Vagina (tissue), 2 donors: ENCODE results near the gene MPRIP. TPM values are rescaled to one million over a fixed set of nuclear protein-coding genes. Genes with fewer than 3 reads are reported as not detected.

Experiments
- DNase-seq, 2 donors: peaks; one replicate each; pipeline ENCODE4 v3.0.0-alpha.2; 2017; ENCODE audit errors: extremely low spot score in 2 of 2
- H3K27ac ChIP-seq: fragments of 200-600 bp; sonication (generic); one replicate; pipeline ENCODE4 v1.5.1; 2019
- H3K27me3 ChIP-seq: fragments of 200-600 bp; sonication (generic); one replicate; pipeline ENCODE4 v1.5.1; 2019
- H3K36me3 ChIP-seq, 2 donors: fragments of 200-600 bp; sonication (generic); one replicate each; pipeline ENCODE4 v1.5.1; 2017 to 2019
- H3K4me1 ChIP-seq: fragments of 200-600 bp; sonication (generic); one replicate; pipeline ENCODE4 v1.5.1; 2019
- H3K4me3 ChIP-seq, 2 donors: fragments of 200-600 bp; sonication (generic); 1 replicate in 1 of 2; 2 replicates in 1 of 2; pipeline ENCODE4 v1.5.1; 2016 to 2019
- H3K9me3 ChIP-seq: fragments of 200-600 bp; sonication (generic); one replicate; pipeline ENCODE4 v1.5.1; 2019
- POLR2A ChIP-seq, 2 donors: fragments of 450-650 bp; IDR thresholded peaks; one replicate each; pipeline ENCODE4 v1.6.1; 2017; ENCODE audit warnings: antibody characterized with exemption in 2 of 2, mild to moderate bottlenecking in 2 of 2, moderate library complexity in 2 of 2
- POLR2AphosphoS5 ChIP-seq, 2 donors: sonication (generic); formaldehyde crosslinking; IDR thresholded peaks; one replicate each; pipeline ENCODE4 v1.9.0; 2017; ENCODE audit warnings: antibody characterized with exemption in 2 of 2, mild to moderate bottlenecking in 2 of 2, low read depth in 1 of 2; ENCODE audit not compliant: insufficient read depth in 1 of 2
- intact Hi-C: fragments of 100-400 bp; cut with DNase I; formaldehyde crosslinking; loops from one replicate; pipeline ENCODE4 v1.15.1; 2023
- total RNA-seq: library from RNA; depleted of rRNA; stranded (reverse); fragments of >200 nt; gene quantifications from one replicate; pipeline ENCODE4 v1.2.3, GENCODE V29; 2016
- TF ChIP-seq, protein P1 (sequence below), 3 experiments: fragments of 450-650 bp in 2 of 3; fragments of 200-600 bp in 1 of 3; sonication (generic) in 1 of 3; IDR thresholded peaks; one replicate each; pipeline ENCODE4 v1.5.1; 2017 to 2019; ENCODE audit warnings: antibody characterized with exemption in 3 of 3, mild to moderate bottlenecking in 2 of 3, moderate library complexity in 2 of 3

MPRIP gene
- total RNA-seq, 1 donor from 2014 or later = 202 TPM

- Histone ChIP-seq H3K9me3 (no peaks in the 10 kb centered on the region), H3K4me3 (no peak overlapping the region), H3K27ac (no peak overlapping the region), H3K27me3 (no peaks in the 10 kb centered on the region), H3K36me3 (no peaks in the 10 kb centered on the region), H3K4me1 (peaks cover 16% of the 10 kb centered on the region)
- intact Hi-C loops = no loop called here
- no peak for TF ChIP-seq POLR2AphosphoS5 (IDR thresholded peaks at IDR 0.05; ENCODE audit: insufficient read depth in 1 of 2, low read depth in 1 of 2)
- TF ChIP-seq, protein P1, sequence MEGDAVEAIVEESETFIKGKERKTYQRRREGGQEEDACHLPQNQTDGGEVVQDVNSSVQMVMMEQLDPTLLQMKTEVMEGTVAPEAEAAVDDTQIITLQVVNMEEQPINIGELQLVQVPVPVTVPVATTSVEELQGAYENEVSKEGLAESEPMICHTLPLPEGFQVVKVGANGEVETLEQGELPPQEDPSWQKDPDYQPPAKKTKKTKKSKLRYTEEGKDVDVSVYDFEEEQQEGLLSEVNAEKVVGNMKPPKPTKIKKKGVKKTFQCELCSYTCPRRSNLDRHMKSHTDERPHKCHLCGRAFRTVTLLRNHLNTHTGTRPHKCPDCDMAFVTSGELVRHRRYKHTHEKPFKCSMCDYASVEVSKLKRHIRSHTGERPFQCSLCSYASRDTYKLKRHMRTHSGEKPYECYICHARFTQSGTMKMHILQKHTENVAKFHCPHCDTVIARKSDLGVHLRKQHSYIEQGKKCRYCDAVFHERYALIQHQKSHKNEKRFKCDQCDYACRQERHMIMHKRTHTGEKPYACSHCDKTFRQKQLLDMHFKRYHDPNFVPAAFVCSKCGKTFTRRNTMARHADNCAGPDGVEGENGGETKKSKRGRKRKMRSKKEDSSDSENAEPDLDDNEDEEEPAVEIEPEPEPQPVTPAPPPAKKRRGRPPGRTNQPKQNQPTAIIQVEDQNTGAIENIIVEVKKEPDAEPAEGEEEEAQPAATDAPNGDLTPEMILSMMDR (IDR thresholded peaks at IDR 0.05) = no peak
- TF ChIP-seq POLR2A (IDR thresholded peaks at IDR 0.05) = no peak
- DNase-seq = no peak
These were observed 14.0 kb upstream of the MPRIP start for GRCh38 chr17:17028059-17028877.

GRCh38 chr17:17028878-17029535 lies 13.2 kb upstream of the MPRIP start:
- intact Hi-C loops = no loop called here
- Histone ChIP-seq H3K27me3 (no peaks in the 10 kb centered on the region), H3K36me3 (no peaks in the 10 kb centered on the region), H3K4me1 (peaks cover 16% of the 10 kb centered on the region), H3K27ac (no peak overlapping the region), H3K9me3 (no peaks in the 10 kb centered on the region), H3K4me3 (no peak overlapping the region)
- TF ChIP-seq POLR2A (IDR thresholded peaks at IDR 0.05) (no peak), POLR2AphosphoS5 (IDR thresholded peaks at IDR 0.05; ENCODE audit: insufficient read depth in 1 of 2, low read depth in 1 of 2) (no peak)
- TF ChIP-seq, protein P1 (IDR thresholded peaks at IDR 0.05) = no peak
- DNase-seq = no peak

DNA sequence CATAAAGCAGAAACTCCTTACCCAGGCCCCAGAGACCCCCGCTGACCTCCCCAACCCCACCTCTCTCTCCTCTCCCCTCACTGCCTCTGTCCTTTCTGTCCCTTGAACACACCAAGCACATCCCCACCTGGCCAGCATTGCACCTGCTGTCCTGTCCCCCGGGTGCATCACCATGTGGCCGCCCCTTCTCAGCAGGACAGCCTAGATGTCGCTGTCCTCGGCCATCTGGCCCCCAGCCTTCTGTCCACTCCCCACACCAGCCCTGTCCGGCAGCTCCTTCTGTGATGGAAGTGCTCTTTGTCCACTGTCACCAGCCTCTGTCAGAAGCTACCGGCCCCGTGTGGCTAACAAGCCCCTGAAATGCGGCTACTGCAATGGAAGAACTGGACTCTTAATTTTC lies 12.3 kb upstream of the MPRIP start:
- no peak overlapping the region for H3K4me3 ChIP-seq
- H3K36me3 ChIP-seq = no peaks in the 10 kb centered on the region
- no peak for TF ChIP-seq POLR2A (IDR thresholded peaks at IDR 0.05)
- TF ChIP-seq POLR2AphosphoS5 (IDR thresholded peaks at IDR 0.05; ENCODE audit: insufficient read depth in 1 of 2, low read depth in 1 of 2) = no peak
- TF ChIP-seq, protein P1 (IDR thresholded peaks at IDR 0.05) = no peak
- DNase-seq = no peak
- peaks cover 16% of the 10 kb centered on the region for H3K4me1 ChIP-seq
- intact Hi-C loops = no loop called here
- no peaks in the 10 kb centered on the region for H3K27me3 ChIP-seq
- H3K9me3 ChIP-seq = no peaks in the 10 kb centered on the region
- H3K27ac ChIP-seq = no peak overlapping the region

- no peak overlapping the region for H3K4me3 ChIP-seq
- DNase-seq = no peak
- H3K4me1 ChIP-seq = peaks cover 16% of the 10 kb centered on the region
- H3K27me3 ChIP-seq = no peaks in the 10 kb centered on the region
- H3K27ac ChIP-seq = no peak overlapping the region
- intact Hi-C loops = no loop called here
- no peaks in the 10 kb centered on the region for H3K36me3 ChIP-seq
- TF ChIP-seq, protein P1 (IDR thresholded peaks at IDR 0.05) = no peak
- H3K9me3 ChIP-seq = no peaks in the 10 kb centered on the region
These were observed 11.6 kb upstream of the MPRIP start for GRCh38 chr17:17030515-17031211.
